GM19328 (cell line): Measurements from ENCODE around the gene MMP17.
"Not testable (repeated sequence)": the region's sequence is repeated elsewhere in the genome, so short reads cannot be mapped to it uniquely, and the experiment has no call there.

Experiments
- ATAC-seq: cut with Tn5 transposase; IDR thresholded peaks from one replicate; pipeline ENCODE4 v1.9.1; 2021; ENCODE audit warnings: mild to moderate bottlenecking, moderate library complexity; ENCODE audit not compliant: unreplicated experiment

Gene MMP17

DNA sequence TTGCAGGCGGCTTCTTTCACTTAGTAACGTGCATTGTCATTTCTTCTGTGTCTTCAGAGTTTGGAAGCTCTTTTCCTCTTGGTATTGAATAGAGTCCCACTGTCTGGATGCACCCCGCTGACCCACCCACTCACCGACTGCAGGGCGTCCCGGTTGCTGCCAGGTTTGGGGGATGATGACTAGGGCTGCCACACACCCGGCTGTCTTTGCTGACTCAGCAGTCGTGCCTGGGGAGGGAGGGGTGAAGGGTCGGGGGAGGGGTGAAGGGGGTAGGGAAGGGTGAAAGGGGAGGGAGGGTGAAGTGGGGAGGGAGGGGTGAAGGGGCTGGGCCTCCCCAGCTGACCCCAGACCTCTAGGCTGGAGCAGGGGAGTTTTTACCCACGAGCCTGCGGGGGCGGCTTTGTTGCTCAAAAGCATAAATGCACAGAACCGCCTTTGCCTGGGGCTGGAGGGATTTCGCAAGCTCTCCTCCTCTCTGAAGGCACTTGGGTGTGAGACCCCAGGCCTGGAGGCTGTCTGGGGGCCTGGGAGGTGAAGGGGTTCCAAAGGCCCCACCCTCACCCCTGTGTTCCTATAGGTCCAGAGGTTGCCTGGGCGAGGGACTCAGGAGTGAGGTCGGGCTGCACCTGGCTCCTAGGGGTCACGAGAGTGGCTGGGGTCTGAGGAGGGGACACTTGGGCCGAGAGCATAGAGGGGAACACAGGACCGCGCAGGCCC is 35.0 kb downstream of the MMP17 start:
- no peak for ATAC-seq

DNA sequence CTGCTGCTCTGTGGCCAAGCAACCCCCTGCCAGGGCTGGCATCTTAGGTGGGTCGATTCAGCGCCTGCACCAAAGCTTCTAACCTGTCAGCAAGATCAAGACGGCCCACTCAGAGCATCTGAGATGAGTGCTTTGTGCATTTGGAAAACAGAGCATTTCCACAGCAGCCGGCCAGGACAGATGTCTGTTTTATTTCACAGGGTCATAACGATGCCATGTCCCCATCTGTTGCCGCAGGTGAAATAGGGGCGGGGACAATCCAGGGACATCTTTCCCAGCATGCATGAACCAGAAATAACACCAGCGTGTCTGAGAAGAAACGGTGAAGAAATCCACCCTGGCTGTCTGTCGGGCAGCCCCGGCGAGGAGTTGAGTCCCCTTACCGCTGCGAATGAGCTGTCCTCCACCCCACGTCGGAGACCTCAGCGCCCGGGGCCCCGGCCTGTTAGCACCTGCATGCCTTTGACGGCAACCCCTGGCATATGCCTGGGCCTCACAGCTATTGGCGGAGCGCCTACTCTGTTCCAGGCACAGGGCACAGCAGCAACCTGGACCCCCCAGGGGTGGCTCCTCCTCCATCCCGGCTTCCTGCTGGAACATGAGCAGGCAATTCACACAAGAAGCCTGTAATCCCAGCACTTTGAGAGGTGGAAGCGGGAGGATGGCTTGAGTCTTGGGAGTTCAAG is 35.7 kb downstream of the MMP17 start:
- ATAC-seq = no peak

DNA sequence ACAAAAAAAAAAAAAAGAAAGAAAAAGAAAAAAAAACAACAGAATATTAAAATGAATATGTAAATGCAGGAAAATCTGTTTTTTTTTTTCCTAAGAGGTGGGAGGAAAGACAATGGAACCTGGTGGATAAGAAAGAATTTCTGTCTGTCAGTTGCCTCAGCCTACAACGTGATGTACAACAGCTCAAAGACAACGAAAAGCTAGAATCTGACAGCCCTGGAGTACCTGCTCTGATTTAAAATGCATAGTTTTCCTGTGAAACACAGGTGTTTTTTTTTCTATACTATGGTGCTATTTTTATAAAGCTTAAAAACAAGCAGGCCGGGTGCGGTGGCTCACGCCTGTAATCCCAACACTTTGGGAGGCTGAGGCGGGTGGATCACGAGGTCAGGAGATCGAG is 36.3 kb downstream of the MMP17 start:
- ATAC-seq = no peak

DNA sequence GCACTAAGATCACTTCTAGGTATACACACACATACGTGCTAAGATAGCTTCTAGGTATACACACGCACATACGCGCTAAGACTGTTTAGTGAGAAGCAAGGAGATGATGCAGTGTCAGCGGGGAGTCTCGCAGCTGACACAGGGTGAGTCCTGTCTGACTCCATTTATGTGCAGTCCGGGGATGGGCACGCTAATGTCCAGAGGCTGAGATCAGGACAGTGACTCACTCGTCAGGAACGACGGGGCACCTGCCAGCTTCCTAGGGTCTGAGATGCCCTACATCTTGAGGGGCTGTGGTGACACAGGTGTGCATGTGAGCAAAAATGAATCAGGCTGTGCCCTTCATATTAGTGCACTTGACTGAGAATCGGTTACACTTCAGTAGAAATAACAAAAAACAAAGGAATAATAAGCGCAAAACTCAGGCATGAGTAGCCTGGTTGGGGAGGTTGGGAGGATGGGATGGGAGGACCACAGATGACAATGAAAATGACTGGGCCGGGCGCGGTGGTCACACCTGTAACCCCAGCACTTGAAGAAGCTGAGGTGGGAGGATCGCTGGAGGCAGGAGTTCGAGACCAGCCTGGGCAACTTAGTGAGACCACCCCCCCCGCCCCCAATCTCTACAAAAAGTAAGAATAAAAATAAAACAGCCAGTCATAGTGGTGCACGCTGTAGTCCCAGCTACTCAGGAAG is 37.1 kb downstream of the MMP17 start:
- ATAC-seq = no peak

DNA sequence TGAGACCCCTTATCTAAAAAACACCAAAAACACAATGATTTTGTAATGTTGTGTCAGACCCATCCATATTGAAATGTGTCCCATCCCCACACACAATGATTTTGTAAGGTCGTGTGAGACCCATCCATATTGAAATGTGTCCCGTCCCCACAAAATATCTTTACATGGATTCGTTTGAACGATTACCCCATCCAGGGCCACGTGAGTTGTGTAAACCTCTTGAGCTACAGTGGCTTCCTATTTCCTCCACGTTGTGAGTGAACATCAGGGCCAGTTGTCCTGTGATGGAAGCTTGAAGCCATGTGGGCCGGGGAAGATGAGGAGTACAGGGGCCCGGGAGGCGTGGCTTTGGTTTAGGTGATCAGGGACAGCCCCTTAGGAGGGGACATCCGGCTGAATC is 39.3 kb downstream of the MMP17 start:
- no peak for ATAC-seq

DNA sequence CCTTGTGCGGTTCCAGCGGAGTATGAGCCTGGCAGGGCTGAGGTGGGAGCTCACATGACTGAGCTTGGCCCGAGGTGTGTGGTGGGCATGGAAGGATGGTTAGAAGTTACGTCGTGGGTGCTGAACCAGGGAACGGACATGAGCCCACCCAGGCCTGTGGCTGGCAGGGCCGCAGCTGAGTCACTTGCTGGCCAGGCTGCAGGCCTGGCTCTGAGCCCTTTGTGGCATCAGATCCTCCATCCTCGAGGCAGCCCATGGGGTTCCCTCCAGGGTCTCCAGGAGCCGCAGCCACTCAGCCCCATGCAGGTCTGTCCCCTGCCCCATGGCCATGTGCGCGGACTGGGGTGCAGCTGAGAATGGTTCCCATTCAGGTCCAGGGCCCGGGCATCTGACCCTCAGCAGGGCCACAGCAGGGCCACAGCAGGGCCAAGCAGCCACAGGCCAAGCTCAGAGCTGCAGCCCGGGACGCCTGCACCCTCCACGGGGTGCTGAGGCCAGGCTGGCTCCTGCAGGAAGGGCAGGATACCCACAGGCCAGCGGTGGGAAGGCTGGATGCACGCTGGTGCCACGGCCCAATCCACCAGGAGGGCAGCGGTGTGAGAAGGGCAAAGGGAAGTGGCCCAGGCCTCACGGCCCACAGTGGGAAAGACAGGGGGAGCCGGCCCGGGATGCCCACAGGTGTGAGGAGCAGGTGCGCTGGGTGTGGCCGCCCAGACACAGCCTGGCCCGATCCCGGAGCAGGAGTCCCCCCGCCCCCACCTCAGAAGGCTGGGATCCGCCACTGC is 39.9 kb downstream of the MMP17 start:
- no peak for ATAC-seq

DNA sequence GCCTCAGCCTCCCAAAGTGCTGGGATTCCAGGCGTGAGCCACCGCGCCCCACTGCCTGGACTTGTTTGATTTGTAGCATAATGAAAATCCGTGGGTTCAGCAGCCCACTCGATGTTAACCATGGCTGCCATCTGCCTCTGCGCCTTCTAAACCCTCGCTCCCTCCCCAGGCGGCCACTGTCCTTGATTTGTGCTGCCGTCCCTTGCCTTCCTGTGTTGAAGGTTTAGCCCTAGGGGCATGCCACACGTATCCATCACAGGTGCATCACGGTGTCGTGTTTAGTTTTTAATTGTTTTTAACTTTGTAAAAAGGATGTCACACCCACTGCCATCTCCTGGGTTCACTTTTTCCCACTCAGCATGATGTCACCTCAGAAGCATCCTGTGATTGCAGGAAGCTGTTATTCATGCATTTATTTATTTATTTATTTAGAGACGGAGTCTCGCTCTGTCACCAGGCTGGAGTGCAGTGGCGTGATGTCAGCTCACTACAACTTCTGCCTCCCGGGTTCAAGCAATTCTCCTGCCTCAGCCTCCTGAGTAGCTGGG is 41.8 kb downstream of the MMP17 start:
- no peak for ATAC-seq

DNA sequence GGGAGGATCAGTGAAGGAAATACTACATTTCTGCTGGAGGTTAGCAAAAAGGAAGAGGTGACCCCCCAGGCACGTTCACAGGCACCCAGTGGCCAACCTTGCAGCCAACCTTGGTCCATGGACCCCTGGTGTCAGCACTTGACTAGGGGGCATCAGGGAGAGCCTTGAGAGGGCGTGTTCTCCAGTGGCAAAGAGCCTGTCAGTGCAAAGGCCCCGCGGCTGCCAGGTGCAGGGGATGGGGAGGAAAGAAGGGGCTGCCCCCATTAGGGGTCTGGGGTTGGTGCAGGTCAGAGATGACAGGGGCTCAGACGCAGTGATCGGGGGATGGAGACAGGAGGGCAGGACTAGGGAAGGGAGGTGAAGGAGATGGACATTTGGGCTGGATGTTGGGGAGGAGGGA is 43.5 kb downstream of the MMP17 start:
- no peak for ATAC-seq

DNA sequence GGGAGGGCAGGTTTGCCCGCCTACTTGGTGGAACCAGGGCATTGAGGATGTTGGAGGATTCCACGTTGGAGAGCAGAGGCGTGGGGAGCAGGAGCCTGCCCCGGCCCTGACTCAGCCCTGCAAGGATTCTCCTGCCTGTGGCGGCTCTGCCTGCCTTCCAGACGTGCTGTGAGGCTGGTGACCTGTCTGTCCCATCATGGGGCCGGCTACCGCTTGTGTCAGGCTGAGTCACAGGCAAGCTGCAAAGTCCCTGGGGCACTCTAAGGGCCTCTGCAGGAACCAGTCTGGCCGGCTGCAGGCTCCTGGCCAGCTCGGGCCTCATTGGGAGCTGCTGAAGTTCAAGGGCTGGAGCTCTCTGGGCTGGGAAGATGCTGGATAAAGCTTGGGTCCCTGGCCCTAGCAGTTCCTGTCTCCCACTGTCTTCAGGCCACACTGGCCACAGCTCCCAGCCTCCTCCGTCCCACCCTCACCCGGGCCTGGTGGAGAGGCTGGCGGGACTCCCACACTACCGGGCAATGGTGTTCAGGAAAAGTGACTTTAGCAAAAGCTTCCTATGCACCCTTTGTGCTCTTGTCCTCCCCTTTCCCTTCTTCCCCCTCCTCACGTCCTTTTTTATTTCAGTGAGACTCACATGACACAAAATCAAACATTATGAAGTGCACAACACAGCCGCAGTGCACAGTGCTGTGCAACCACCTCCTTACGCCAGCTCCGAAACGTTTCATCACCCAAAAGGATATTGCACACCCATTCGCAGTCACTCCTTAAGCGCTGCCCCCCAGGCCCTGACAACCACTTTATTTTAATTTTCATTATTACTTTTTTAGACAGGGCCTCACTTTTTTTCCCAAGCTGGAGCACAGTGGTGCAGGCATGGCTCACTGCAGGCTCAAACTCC is 44.2 kb downstream of the MMP17 start:
- no peak for ATAC-seq

DNA sequence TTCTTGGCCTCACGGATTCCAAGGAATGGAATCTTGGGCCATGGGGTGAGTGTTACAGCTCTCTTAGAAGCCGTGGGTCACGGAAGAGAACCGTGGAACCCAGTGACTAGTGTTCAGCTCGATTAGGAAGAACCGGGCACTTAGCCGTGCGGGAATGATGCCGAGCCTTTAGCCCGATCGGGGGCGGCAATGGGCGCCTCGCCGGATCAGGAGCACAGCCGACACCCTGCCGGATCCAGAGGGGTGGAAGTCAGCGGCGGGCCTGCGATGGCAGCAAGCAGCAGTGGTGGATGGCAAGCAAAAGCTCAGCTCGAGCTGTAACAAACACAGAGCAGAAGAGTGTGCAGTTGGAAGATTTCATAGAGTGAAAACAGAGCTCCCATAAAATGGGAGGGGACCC is 45.1 kb downstream of the MMP17 start:
- ATAC-seq = no peak

DNA sequence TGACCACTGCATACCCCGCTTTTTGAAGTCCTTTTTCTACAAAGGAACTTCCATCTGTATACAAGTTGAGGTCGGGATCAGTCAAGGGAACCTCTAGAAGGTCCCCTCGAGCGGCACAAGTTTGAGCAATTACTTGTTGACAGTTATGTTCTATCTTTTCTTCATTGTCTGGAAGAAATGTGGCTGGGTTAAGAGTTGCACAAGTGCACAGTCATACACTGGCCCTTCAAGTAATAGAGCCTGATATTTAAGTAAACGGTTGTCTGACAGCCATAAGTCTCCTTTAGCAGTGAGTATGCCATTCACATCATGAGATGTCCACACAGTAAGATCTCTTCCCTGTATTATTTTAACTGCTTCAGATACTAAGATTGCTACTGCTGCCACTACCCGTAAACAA is 46.8 kb downstream of the MMP17 start:
- not testable (repeated sequence) for ATAC-seq

DNA sequence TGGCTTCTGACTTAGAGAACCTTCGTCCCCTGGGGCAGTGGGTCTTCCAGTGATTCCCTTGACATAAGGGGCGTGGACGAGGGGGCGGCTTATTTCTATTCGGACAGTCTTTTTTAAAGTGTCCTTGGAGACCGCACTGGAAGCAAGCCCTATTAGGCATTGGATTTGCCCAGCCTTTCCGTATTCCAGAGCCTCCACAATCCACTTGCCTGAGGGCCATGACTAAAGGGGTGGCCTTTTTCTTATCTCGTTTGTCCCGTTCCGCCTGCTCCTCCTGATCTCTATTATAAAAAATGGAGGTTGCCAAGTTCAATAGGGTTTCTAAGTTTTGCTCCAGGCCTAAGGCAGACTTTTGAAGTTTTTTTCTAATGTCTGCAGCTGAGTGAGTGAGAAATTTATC is 49.0 kb downstream of the MMP17 start:
- ATAC-seq = not testable (repeated sequence)

DNA sequence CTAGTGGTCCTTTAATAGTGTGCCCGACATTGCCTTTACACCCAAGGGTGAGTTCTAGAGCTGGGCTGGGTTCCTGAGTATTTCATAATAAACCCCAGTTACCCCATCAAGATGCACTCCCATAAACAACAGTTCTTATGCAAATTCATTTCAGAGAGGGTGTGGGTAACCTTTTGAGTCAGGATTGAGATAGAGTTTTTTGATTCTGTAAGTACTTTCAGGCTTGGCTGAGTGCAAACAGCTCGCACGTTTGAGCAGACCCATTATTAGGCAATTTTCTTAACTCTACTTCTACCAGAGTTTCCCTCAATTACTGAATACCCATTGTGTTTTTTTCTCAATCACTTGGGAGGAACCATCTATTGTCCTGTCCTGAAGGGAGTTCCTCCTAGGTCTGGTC is 50.2 kb downstream of the MMP17 start:
- ATAC-seq = not testable (repeated sequence)

DNA sequence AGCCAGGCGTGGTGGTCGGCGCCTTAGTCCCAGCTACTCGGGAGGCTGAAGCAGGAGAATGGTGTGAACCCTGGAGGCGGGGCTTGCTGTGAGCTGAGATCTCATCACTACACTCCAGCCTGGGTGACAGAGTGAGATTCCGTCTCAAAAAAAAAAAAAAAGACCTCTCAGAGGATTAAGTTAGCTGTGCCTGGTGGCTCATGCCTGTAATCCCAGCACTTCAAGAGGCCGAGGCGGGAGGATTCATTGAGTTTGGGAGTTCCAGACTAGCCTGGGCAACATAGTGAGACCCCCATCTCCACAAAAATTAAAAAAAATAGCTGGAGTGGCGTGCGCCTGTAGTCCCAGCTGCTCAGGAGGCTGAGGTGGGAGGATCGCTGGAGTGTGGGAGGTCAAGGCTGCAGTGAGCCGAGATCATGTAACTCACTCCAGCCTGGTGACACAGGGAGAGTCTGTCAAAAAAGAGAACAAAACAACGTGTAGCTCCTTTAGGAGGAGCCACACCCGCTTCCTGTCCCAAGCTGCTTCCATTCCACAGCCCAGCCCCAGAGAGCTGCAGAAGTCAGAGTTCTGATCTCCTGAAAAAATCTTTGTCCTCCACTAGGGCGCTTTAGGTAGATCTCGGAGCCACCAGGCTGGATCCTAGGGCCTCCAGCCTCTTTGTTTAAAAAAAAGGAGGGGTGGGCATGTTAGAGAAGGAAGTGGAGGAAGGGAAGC is 54.8 kb downstream of the MMP17 start:
- no peak for ATAC-seq

DNA sequence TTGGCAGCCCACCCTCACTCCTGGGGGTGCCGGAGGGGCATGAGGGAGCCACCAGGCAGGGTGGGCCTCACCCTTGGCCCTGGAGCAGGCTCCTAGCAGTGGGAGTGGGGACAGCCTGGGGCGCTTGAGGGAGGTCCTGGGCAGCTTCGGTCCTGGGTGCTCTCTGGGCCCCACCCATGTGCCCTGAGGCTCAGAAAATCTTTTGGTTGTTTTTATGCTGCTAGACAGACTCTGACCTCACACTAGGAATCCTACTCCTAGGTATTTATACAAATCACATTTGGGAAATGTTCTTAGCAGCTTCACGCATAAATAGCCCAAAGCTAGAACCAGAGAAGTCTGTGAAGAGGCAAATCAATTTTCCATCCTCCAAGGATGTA is 55.3 kb downstream of the MMP17 start:
- ATAC-seq = no peak

DNA sequence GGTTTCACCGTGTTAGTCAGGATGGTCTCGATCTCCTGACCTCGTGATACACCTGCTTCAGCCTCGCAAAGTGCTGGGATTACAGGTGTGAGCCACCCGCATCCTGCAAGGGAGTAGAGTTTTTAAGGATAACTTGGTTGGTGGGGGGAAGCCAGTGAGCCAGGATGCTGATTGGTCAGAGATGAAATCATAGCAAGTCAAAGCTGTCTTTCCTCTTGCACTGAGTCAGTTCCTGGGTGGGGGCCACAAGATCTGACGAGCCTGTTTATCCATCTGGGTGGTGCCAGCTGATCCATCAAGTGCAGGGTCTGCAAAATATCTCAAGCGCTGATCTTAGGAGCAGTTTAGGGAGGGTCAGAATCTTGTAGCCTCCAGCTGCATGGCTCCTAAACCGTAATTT is 56.9 kb downstream of the MMP17 start:
- ATAC-seq = not testable (repeated sequence)

DNA sequence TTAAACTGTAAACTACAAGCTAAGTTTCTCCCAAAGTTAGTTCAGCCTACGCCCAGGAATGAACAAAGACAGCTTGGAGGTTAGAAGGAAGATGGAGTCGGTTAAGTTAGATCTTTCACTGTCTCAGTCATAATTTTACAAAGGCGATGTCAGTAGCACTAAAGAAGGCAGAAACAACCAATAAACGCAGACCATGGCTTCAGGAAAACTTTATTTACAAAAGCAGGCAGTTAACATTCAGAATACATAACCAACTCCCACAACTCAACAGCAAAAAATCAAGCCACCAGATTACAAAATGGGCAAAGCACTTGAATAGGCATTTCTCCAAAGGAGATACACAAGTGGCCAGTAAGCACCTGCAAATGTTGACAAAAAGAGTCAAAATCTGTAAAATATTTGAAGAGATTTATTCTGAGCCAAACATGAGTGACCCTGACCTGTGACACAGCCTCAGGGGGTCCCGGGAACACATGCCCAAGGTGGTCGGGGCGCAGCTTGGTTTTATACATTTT is 57.4 kb downstream of the MMP17 start:
- ATAC-seq = no peak

DNA sequence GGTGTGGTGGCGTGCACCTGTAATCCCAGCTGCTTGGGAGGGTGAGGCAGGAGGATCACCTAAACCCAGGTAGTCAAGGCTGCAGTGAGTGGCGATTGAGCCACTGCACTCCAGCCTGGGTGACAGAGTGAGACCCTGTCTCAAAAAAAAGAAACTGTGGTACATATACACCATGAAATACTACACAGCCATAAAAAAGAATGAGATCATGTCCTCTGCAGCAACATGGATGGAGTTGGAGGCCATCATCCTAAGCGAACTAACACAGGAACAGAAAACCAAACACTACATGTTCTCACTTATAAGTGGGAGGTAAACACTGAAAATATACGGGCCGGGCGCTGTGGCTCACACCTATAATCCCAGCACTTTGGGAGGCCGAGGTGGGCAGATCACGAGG is 63.5 kb downstream of the MMP17 start:
- not testable (repeated sequence) for ATAC-seq
